Muscle layer of duodenum (tissue), 2 donors: ENCODE results near the gene RTF1.

ENCODE experiments used
- H3K27ac ChIP-seq: one replicate; pipeline ENCODE4 v1.7.0; 2013; ENCODE audit warnings: mild to moderate bottlenecking, low read length
- H3K27me3 ChIP-seq: one replicate; pipeline ENCODE4 v1.7.0; 2013; ENCODE audit warnings: low read depth, mild to moderate bottlenecking, control low read depth, low read length
- H3K36me3 ChIP-seq, 2 donors: one replicate each; pipeline ENCODE4 v1.7.0; 2013; ENCODE audit warnings: low read length in 2 of 2, control low read depth in 1 of 2, mild to moderate bottlenecking in 1 of 2; ENCODE audit not compliant: insufficient read depth in 2 of 2, control insufficient read depth in 1 of 2
- H3K4me1 ChIP-seq, 2 donors: one replicate each; pipeline ENCODE4 v1.7.0; 2013; ENCODE audit warnings: low read length in 2 of 2, mild to moderate bottlenecking in 2 of 2, control low read depth in 1 of 2, moderate library complexity in 1 of 2; ENCODE audit not compliant: insufficient read depth in 2 of 2, control insufficient read depth in 1 of 2
- H3K4me3 ChIP-seq, 2 donors: one replicate each; pipeline ENCODE4 v1.7.0; 2013; ENCODE audit warnings: low read length in 2 of 2, low read depth in 1 of 2, mild to moderate bottlenecking in 1 of 2
- H3K9me3 ChIP-seq, 2 donors: one replicate each; pipeline ENCODE4 v1.7.0; 2013; ENCODE audit warnings: low read length in 2 of 2, control low read depth in 1 of 2, mild to moderate bottlenecking in 1 of 2; ENCODE audit not compliant: control insufficient read depth in 1 of 2
- donor health status: healthy.

The RTF1 gene

DNA sequence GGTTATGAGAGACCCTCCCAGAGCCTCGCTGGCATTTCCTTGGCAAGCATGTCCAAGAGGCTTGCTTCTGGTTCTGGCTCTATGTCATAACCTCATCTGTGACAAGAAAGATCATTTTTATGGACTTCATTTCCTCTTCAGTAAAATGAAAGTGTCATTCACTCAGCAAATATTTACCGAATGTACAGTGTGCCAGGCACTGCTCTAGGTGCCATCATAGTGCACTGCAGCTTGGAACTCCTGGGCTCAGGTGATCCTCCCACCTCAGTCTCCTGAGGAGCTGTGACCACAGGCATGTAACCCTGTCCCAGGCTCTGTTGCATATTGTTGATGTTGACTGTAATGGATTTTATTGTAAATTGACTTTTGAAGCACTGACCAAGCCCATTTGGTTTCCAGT, 58.0 kb downstream of the RTF1 start:
- no peaks in the 10 kb centered on the region for H3K9me3 ChIP-seq
- H3K4me1 ChIP-seq: no peaks in the 10 kb centered on the region
- H3K4me3 ChIP-seq: no peak overlapping the region
- H3K36me3 ChIP-seq: peaks cover 62 to 76% of the 10 kb centered on the region in 2 donors
- no peaks in the 10 kb centered on the region for H3K27me3 ChIP-seq
- no peak overlapping the region for H3K27ac ChIP-seq

DNA sequence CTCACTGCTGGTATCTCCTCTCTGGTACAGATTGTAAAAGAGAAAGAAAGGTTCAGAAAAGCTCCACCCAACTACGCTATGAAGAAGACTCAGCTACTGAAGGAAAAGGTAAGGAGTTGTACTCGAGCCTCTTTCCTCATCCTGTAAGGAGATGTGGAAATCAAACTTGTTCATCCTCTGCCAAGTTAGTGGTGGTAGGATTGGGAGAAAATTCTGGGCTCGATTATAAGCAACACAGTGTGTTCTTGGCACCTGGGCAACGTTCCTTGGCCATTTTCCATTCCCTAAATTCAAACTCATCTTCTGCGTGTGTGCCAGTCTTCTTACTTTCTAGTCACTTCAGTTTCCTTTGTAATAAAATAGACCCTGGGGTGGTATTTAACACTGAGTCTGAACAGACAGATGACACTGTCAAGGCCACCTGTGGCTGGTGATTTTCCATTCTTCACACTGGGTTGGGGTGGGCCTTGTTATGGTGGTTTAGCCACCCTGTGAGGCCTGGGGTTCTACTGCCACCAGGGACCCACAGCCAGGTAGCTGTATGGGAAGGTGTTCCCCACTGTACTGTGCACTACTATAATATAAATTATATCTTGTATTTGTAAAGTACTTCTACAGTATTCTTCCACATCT, 59.6 kb downstream of the RTF1 start:
- H3K36me3 ChIP-seq: peaks cover 59 to 79% of the 10 kb centered on the region in 2 donors

DNA sequence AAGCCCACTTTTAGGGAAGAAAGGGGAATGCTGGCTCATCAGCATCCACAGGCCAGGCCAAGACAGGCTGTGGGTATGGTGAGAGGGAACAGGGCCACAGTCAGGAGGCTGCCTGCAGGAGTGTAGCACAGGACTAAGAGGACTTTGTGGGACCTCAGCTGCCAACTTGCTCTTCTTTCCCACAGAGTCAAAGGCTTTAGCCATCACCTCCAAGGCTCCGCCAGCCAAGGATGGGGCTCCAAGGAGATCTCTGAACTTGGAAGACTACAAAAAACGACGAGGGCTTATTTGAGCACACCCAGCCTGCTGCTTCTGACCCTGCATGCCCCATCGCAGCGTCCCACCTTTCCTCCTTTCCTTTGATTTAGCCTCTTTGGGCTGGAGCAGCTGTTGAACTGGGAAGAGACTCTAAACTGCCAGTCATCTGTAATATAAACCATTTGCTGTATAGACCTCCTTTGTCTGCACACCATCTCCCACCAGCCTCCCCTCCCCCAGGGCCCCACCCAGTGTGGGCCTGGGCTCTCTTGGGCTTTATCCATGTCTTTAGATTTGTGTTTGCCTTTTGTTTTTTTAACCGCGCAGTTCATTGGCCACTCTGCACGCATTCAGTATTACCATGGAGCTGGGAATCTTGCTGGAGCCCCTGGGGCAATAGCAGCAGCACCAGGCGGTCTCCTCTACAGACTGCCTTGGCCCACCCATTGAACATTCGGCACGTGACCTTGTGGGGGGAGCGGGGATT, 63.7 kb downstream of the RTF1 start:
- H3K27ac ChIP-seq: no peak overlapping the region
- H3K9me3 ChIP-seq: no peaks in the 10 kb centered on the region
- no peaks in the 10 kb centered on the region for H3K27me3 ChIP-seq
- H3K36me3 ChIP-seq: peaks cover 43 to 72% of the 10 kb centered on the region in 2 donors
- no peaks in the 10 kb centered on the region for H3K4me1 ChIP-seq
- no peak overlapping the region for H3K4me3 ChIP-seq

More for the DNA sequence above, 59.6 kb downstream of the RTF1 start:
- no peak overlapping the region for H3K4me3 ChIP-seq
- H3K27me3 ChIP-seq: no peaks in the 10 kb centered on the region
- no peaks in the 10 kb centered on the region for H3K9me3 ChIP-seq
- no peaks in the 10 kb centered on the region for H3K4me1 ChIP-seq
- H3K27ac ChIP-seq: no peak overlapping the region

DNA sequence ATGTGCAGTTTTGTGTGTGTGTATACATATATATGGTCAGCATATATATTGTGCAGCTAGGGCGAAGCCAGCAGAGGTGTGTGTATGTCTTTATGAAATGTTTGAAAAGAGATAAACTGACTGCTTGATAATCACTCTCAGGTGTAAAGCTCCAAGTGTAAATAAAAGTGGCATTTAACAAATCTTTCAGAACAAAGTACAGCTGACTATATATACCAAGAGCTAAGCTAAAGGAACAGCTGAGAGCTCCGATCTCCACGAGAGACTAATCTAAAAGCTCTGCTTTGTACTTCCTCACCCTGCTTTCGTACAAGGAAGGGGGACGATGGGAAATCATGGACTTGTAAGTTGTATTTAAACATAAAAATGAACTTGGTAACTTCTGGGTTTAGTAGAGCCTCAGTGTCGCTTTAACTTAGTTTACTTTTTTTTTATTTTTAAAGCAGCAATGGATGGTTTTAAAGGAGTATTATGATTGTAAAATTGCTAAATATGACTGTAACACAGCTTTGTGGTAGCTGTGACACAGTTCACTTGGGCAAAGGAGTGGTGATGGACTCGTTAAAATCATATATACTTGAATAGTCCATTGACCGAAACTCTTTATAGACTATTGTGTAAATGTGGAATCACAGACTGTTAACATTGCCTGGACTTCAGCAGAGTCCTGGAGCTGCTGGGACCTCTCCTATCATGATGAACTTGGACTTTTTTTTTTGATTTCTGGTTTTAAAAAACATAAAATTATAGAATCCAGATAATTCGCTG, 65.4 kb downstream of the RTF1 start:
- no peaks in the 10 kb centered on the region for H3K27me3 ChIP-seq
- no peaks in the 10 kb centered on the region for H3K4me1 ChIP-seq
- H3K9me3 ChIP-seq: no peaks in the 10 kb centered on the region
- H3K27ac ChIP-seq: no peak overlapping the region
- peaks cover 27 to 54% of the 10 kb centered on the region in 2 donors for H3K36me3 ChIP-seq
- H3K4me3 ChIP-seq: no peak overlapping the region

DNA sequence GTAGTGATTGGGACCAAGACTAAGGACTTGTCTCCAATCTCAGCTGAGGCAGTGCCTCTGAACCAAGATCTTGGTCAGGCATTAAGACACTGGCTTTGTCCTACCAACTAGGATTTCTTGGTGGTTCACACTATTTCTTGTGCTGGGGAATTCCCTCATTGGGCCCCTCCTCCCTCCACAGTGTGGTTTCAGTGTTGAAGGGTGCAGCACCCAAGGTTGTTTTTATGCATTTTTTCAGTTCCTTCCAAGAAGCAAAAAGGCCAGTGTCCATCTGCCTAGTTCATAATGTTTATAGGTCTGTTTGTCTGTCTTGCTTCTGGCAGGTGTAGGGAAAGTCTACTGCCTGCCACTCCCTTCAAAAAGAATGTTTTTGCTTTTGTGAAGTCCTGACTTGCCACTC, 66.2 kb downstream of the RTF1 start:
- Histone ChIP-seq H3K4me3 (no peak overlapping the region), H3K27me3 (no peaks in the 10 kb centered on the region), H3K27ac (peak overlapping the region; percentile 52), H3K4me1 (no peaks in the 10 kb centered on the region), H3K9me3 (no peaks in the 10 kb centered on the region), H3K36me3 (peaks cover 25 to 48% of the 10 kb centered on the region in 2 donors)

DNA sequence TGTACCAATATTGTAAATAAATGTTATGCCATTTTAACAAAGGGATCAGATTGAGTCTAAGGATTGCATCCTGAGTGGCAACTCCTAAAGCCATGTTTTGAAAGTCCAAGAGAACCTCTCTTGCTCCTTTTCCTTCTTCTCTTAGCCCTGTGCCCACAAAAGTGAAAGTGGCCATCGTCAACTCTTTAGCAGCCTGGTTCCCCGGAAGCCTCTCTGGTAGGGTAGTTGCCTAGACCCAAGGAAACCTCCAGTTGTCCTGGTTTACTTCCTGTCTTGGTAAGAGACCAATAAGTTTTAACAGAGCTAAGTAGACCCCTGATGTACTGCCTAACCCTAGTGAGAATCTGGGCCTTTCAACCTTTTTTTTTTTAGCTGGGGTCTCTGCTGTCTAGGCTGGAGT, 66.6 kb downstream of the RTF1 start:
- Histone ChIP-seq H3K27me3 (no peaks in the 10 kb centered on the region), H3K4me3 (no peak overlapping the region), H3K4me1 (no peaks in the 10 kb centered on the region), H3K9me3 (no peaks in the 10 kb centered on the region), H3K27ac (no peak overlapping the region), H3K36me3 (peaks cover 22 to 46% of the 10 kb centered on the region in 2 donors)

DNA sequence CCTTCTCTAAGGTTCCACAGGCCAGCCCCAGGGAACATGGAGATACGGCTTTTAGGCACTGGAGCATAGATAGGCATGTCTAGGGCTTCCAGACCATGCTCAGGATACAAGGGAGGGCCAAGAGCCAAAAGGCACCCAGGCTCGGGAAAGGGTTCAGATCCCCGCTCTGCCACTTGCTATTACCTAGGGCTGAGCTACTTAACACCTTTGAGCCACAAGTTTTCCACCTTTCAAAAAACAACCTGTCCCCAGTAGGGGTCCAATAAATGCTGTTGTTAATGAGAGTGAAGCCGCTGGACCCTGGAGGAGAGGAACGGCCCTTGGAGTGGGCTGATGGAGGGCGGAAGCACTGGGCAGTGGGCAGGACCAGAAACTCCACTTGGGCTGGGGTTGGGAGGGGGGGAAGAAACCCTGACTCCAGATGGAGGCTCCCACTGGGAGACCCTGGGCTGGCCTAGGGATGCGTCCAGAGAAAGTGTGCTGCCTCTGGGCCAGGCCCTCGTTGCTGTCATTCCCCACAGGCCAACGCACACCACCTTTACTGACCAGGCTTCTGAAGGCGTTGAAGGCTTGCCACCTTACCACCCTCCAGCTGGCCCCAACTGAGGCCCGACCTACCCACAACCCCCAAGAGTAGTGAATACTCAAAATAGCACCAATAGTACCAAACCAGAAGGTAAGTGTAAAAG, 68.2 kb downstream of the RTF1 start:
- no peaks in the 10 kb centered on the region for H3K4me1 ChIP-seq
- no peak overlapping the region for H3K27ac ChIP-seq
- H3K36me3 ChIP-seq: peaks cover 9 to 30% of the 10 kb centered on the region in 2 donors
- H3K9me3 ChIP-seq: no peaks in the 10 kb centered on the region
- no peaks in the 10 kb centered on the region for H3K27me3 ChIP-seq
- no peak overlapping the region for H3K4me3 ChIP-seq

DNA sequence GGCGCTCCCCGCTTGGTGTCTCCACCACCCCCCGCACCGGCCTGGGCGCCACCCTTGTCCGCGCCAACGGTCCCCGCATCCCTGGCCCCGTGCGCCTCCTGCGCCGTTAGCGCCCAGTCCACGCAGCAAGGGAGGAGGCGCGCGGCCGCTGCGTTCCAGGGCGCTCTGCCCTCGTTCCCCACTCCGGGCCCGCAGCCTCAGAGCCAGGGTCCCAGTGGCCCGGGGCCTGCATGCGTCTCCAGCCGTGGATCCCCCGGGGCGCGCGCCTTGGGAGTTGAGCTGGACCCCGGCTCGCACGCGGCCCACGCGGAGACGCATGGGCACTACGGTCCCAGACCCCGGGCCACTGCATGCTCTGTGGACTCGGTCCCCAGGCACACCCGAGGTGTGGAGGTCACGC, 69.4 kb downstream of the RTF1 start:
- Histone ChIP-seq H3K36me3 (peaks cover 0 to 18% of the 10 kb centered on the region in 2 donors), H3K4me1 (no peaks in the 10 kb centered on the region), H3K4me3 (no peak overlapping the region), H3K9me3 (no peaks in the 10 kb centered on the region), H3K27ac (no peak overlapping the region), H3K27me3 (peaks cover 4% of the 10 kb centered on the region)

DNA sequence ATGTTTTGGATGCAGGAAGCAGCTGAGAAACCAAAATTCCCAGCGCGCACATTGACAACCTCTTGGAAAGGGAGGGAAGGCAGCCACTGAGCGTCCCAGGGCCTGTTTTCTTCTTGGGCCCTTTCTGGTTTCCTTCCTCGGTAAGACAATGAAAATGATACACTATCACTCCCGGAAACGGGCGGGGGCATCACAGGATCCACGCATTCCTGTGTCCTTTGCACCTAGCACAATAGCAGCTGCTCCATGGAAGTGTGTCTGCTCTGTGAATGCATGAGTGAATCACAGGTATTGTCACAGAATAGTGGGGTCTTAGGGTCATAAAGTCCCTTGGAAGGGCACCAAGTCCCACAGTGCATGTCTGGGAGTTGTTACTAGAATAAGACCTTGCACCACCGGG, 70.5 kb downstream of the RTF1 start:
- Histone ChIP-seq H3K36me3 (peaks cover 0 to 8% of the 10 kb centered on the region in 2 donors), H3K4me1 (peaks cover 0 to 2% of the 10 kb centered on the region in 2 donors), H3K27me3 (peaks cover 9% of the 10 kb centered on the region), H3K27ac (no peak overlapping the region), H3K9me3 (no peaks in the 10 kb centered on the region), H3K4me3 (no peak overlapping the region)

DNA sequence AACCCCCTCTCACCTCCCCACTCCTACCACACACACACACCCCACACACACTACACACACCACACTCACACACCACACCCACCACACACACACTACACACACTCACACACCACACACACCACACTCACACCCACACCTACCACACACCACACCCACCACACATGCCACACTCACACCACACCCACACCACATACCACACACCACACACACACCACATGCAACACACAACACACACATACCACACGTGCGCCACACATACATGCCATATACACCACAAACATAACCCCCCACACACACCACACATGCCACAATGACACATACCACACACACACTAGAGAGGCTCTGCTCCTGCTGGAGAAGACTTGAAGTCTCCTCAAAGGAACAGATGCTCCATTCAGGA, 70.9 kb downstream of the RTF1 start:
- no peak overlapping the region for H3K4me3 ChIP-seq
- H3K9me3 ChIP-seq: no peaks in the 10 kb centered on the region
- peaks cover 4 to 6% of the 10 kb centered on the region in 2 donors for H3K4me1 ChIP-seq
- peaks cover 0 to 5% of the 10 kb centered on the region in 2 donors for H3K36me3 ChIP-seq
- no peak overlapping the region for H3K27ac ChIP-seq
- peaks cover 12% of the 10 kb centered on the region for H3K27me3 ChIP-seq

DNA sequence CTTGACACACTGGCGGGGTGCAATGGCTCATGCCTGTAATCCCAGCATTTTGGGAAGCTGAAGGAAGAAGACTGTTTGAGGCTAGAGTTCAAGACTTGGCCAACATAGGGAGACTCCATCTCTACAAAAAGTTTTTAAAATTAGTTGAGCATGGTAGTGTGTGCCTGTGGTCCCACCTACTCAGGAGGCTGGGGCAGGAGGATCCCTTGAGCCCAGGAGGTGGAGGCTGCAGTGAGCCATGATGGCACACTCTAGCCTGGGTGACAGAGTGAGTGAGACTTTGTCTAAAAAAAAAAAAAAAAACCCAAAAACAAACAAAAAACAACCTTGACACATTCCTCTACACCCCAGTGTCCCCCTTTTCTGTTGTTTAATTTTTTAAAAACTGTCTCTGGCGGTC, 72.7 kb downstream of the RTF1 start:
- no peaks in the 10 kb centered on the region for H3K9me3 ChIP-seq
- H3K27me3 ChIP-seq: peaks cover 16% of the 10 kb centered on the region
- H3K27ac ChIP-seq: no peak overlapping the region
- H3K36me3 ChIP-seq: no peaks in the 10 kb centered on the region
- peaks cover 7 to 20% of the 10 kb centered on the region in 2 donors for H3K4me1 ChIP-seq
- H3K4me3 ChIP-seq: no peak overlapping the region
